ENCODE measurements around the gene LAMC1.

DNA sequence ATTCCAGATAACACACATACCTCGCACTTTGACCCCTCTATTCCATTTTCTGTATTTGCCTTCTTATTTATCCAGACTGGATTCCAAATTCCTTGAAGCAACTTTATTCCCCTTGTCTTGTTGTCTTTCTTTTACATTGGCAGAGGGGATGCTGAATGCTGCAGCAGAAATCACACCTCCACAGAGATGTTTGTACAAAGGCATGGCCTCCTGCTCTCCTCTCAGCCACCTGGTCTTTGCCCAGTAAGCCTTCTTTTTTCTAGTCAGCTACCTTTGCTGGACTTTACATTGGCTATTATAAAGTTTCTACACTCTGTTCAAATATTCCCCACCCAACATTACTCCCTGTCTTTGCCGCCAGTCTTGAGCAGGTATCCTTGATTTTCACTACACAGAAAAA, 75.1 kb downstream of the LAMC1 start:
- TF ChIP-seq POLR2A (IDR thresholded peaks at IDR 0.05; ENCODE audit: low read depth, low read length) (no peak), POLR2AphosphoS5 (IDR thresholded peaks at IDR 0.05; ENCODE audit: low read depth, low read length) (no peak), POU2F2 (IDR thresholded peaks at IDR 0.05; ENCODE audit: low read depth, low read length) (no peak), TAF1 (IDR thresholded peaks at IDR 0.05; ENCODE audit: low read depth, low read length) (no peak), SPI1 (IDR thresholded peaks at IDR 0.05; ENCODE audit: low read depth, low read length) (no peak), PAX5 (IDR thresholded peaks at IDR 0.05; ENCODE audit: insufficient read depth, low read length, severe bottlenecking) (no peak)
